Fibroblast of lung (primary cell): ENCODE results near the gene ITPR1.

Experiments
- EZH2 ChIP-seq: IDR thresholded peaks from 2 replicates; pipeline ENCODE4 v1.5.1; 2012; ENCODE audit warnings: low read length, control low read depth, mild to moderate bottlenecking; ENCODE audit errors: missing control alignments
- TF ChIP-seq, protein P1 (sequence below), 2 donors: IDR thresholded peaks in 1 of 2; conservative IDR thresholded peaks in 1 of 2; 1 replicate in 1 of 2; 2 replicates in 1 of 2; pipeline ENCODE4 v1.5.1; 2011 to 2012; ENCODE audit warnings: low read length in 2 of 2, control low read depth in 1 of 2, inconsistent platforms in 1 of 2, low read depth in 1 of 2, mild to moderate bottlenecking in 1 of 2

DNA sequence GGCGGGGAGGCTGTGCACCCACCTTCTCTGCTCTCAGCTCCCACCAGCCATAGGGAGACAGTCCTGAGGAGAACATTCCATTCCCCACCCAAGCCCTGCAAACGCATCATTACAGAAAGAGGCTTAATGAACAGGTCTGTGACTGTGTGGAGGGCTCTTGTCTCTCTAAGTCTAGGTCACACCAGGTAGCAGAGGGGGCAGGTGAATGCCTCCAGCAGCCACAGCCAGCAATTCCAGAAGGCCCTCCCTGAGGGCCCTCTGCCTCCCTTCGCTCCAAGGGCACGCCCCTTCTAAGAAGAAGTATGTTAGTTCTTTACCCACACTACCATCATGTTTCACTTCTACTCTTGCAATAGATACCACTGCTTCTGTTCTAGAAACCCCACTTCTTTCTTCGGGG lies 268.6 kb downstream of the ITPR1 start:
- TF ChIP-seq, protein P1, sequence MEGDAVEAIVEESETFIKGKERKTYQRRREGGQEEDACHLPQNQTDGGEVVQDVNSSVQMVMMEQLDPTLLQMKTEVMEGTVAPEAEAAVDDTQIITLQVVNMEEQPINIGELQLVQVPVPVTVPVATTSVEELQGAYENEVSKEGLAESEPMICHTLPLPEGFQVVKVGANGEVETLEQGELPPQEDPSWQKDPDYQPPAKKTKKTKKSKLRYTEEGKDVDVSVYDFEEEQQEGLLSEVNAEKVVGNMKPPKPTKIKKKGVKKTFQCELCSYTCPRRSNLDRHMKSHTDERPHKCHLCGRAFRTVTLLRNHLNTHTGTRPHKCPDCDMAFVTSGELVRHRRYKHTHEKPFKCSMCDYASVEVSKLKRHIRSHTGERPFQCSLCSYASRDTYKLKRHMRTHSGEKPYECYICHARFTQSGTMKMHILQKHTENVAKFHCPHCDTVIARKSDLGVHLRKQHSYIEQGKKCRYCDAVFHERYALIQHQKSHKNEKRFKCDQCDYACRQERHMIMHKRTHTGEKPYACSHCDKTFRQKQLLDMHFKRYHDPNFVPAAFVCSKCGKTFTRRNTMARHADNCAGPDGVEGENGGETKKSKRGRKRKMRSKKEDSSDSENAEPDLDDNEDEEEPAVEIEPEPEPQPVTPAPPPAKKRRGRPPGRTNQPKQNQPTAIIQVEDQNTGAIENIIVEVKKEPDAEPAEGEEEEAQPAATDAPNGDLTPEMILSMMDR (conservative IDR thresholded peaks at IDR 0.05 in 1 of 2, IDR thresholded peaks at IDR 0.05 in 1 of 2; ENCODE audit: low read depth in 1 of 2, low read length in 2 of 2), result no peak
- TF ChIP-seq EZH2, result no peak
